Stimulated activated CD8-positive, alpha-beta memory T cell treated with anti-CD3 and anti-CD28 coated beads, Interleukin-7, amount 100 ng/mL, for 1 hour (primary cell): ENCODE measurements around the gene NR1H4.
"Not testable (repeated sequence)": the region's sequence is repeated elsewhere in the genome, so short reads cannot be mapped to it uniquely, and the experiment has no call there.

Source experiments
- DNase-seq, 2 donors: peaks; one replicate each; pipeline ENCODE4 v3.0.0-alpha.2; 2020; ENCODE audit warnings: low read depth in 2 of 2

NR1H4 gene

GRCh38 chr12:100566887-100567637 is 93.4 kb downstream of the NR1H4 start:
- DNase-seq = no peak

GRCh38 chr12:100567945-100568344 is 94.3 kb downstream of the NR1H4 start:
- DNase-seq = no peak

- no peak for DNase-seq
These were observed 98.5 kb downstream of the NR1H4 start for GRCh38 chr12:100572184-100572583.

GRCh38 chr12:100573292-100574186 is 99.9 kb downstream of the NR1H4 start, which contains the start of gene GAS2L3:
Gene GAS2L3 (plus strand): TSS chr12:100573684. CDS start chr12:100594905, 21,221 bp downstream.
- DNase-seq = peak; percentile 4 to 21

GRCh38 chr12:100574187-100575074 is 100.8 kb downstream of the NR1H4 start:
- no peak for DNase-seq

- no peak for DNase-seq
These were observed 102.8 kb downstream of the NR1H4 start for GRCh38 chr12:100576331-100577036.

- no peak for DNase-seq
These were observed 105.3 kb downstream of the NR1H4 start for GRCh38 chr12:100578923-100579322.

GRCh38 chr12:100579844-100580243 is 106.2 kb downstream of the NR1H4 start:
- DNase-seq = no peak

- no peak for DNase-seq
These were observed 110.6 kb downstream of the NR1H4 start for GRCh38 chr12:100584256-100584655.

- no peak for DNase-seq
These were observed 118.3 kb downstream of the NR1H4 start for GRCh38 chr12:100591979-100592378.

- no peak for DNase-seq
These were observed 119.8 kb downstream of the NR1H4 start for GRCh38 chr12:100593490-100593889.

GRCh38 chr12:100601626-100602025 is 128.0 kb downstream of the NR1H4 start:
- no peak for DNase-seq

GRCh38 chr12:100602997-100603396 is 129.3 kb downstream of the NR1H4 start:
- not testable (repeated sequence) for DNase-seq

GRCh38 chr12:100608776-100609175 is 135.1 kb downstream of the NR1H4 start:
- DNase-seq = no peak

- DNase-seq = no peak
These were observed 137.2 kb downstream of the NR1H4 start for GRCh38 chr12:100610666-100611430.

GRCh38 chr12:100612606-100613005 is 138.9 kb downstream of the NR1H4 start:
- no peak for DNase-seq
